ENCODE data around the gene MMEL1.

Gene MMEL1

DNA sequence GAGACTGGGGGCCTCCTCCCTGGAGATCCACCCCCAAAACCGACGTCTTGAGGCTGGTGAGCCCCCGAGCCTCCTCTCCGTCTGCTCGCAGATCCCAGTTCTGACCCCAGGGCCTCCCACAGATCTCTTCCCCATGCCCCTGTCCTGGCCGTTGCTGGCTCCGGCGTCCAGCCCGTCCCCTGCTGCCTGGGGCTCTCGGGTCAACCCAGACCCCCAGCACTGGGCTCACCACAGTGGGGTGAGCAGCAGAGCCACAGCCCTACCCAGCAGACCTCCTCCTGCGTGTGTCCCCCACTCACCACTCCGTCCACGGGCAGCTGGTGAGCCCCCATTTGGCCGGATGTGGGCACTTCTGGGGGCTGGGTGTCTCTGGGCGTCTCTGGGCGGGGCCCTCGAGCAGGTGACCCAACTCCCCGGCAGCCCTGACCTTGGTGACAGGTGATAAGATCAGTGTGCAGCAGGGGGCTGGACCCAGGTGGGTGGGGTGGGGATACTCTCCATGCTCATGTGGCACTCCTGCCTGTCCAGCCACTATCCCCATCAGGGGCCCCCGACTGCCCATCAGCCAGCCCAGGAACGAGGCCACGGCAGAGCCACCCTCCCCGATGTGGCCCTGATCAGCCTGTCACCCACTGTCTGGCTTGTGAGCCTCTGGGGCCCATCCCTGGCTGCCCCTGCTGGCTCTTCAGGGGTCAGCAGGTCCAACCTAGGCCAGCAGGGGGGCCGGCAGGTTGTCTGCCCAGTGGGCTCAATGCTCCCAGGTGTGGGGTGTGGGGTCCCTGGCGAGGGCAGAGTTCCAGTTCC is 75.9 kb downstream of the MMEL1 start:
- TF ChIP-seq, protein P1, sequence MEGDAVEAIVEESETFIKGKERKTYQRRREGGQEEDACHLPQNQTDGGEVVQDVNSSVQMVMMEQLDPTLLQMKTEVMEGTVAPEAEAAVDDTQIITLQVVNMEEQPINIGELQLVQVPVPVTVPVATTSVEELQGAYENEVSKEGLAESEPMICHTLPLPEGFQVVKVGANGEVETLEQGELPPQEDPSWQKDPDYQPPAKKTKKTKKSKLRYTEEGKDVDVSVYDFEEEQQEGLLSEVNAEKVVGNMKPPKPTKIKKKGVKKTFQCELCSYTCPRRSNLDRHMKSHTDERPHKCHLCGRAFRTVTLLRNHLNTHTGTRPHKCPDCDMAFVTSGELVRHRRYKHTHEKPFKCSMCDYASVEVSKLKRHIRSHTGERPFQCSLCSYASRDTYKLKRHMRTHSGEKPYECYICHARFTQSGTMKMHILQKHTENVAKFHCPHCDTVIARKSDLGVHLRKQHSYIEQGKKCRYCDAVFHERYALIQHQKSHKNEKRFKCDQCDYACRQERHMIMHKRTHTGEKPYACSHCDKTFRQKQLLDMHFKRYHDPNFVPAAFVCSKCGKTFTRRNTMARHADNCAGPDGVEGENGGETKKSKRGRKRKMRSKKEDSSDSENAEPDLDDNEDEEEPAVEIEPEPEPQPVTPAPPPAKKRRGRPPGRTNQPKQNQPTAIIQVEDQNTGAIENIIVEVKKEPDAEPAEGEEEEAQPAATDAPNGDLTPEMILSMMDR (IDR thresholded peaks at IDR 0.05): no peak

DNA sequence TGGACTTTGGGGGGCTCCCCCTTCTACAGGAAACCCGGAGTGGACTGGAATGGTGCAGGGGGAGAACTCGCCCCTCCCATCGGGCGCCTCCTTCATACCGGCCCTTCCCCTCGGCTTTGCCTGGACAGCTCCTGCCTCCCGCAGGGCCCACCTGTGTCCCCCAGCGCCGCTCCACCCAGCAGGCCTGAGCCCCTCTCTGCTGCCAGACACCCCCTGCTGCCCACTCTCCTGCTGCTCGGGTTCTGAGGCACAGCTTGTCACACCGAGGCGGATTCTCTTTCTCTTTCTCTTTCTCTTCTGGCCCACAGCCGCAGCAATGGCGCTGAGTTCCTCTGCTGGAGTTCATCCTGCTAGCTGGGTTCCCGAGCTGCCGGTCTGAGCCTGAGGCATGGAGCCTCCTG is 76.5 kb downstream of the MMEL1 start, which contains the start of gene TNFRSF14:
Gene TNFRSF14, plus strand, starts transcription at position 95 of the 401 bp plus-strand sequence. Its CDS starts 294 bp downstream, at position 389.
- TF ChIP-seq, protein P1 (IDR thresholded peaks at IDR 0.05): no peak

DNA sequence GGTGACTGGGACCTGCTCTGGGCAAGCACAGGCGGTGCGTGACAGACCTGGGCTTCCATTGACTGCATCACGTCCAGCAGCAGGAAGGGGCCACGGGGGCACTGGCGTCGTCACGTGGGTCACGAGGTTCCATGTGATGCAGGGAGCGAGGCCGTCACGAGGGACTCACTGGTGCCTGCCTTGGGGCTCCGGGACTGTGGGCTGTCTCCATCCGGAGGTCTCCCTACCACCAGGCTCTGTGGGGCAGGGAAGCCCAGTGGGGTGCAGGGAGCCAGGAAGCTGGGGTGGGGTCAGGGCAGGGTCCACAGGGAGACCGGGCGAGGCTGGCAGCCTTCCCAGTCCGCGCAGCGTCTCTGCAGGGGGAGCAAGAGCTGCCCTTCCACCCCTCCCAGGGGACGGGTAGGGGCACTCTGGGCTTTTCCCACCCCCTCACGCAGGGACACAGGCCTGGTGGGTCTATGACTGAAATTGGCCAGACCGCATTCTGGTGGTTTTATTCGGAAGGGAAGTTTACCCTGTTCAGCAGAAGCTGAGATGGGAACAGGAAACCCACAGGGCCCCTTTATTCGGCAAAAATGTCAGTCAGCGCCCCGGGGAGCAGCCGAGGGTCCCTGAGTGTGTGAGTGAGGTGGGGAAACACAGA is 77.1 kb downstream of the MMEL1 start:
- TF ChIP-seq, protein P1 (IDR thresholded peaks at IDR 0.05): no peak

DNA sequence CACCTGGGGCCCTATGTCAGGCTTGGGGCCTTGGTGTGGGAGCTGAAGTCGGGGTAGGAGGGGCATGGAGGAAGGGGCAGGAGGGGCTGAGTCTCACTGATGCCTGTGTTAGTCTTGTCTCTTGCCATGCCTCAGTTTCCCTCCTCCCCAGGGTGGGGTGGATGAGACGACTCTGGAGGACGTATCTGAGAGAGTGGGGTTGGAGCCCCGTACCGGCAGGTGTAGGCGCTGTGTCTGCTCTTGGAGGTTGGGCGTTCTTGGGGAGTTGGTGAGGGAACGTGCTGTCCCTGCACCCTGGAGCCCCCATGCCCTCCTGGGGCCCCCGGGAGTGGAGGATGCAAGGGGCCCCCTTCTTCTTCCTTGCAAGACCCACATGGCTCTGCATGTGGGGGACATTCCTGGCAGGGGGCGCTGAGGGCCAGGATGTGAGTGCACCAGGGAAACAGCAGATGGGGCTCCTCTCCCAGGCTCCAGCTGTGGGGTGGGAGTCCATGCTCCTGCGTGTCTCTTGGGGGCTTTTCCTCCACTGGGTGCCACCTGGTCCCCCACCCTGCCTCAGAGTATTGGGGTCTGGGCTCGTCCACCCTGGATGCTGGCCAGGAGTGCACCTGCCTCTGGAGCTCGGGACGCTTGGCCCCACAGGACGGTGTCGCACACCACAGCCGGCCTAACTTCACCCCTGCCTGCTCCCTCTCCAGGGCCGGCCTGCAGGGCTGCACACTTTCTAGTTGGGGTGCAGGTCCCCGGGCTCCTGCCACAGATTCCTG is 78.0 kb downstream of the MMEL1 start:
- TF ChIP-seq, protein P1 (IDR thresholded peaks at IDR 0.05): no peak

DNA sequence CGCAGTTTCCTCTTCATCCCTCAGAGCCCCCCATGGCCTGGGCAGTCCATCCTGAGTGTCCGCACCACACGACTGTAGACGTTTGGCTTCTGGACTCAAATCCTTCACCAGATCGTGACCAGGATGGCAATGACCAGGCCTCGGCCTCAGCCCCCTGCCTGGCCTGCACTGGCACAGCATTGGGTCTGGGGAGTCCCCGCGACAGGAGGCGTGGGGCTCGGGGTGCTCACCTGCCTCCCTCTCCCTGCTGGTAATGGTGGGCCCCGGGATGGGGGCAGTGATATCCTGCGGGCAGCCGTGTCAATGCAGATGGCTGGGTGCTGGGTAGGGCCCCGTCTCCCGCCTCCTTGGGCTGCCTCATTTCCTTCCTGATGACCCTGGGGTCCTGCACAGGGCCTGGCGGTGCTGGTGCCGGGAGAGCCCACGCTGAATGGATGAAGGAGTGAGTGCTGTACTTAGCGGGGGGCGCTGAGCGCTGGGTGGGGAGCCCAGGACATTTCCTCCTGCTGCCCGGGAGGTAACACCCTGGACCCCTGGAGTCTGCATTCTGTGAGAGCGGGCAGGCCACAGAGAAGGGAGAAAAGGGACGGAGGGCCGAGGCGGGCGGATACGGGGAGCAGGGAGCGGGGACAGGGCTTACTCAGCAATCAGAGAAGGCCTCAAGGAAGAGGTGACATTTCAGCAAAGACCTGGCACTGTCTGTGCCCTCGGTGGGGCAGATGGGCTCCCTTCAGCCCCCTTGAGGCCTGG is 78.8 kb downstream of the MMEL1 start:
- TF ChIP-seq, protein P1 (IDR thresholded peaks at IDR 0.05): no peak

DNA sequence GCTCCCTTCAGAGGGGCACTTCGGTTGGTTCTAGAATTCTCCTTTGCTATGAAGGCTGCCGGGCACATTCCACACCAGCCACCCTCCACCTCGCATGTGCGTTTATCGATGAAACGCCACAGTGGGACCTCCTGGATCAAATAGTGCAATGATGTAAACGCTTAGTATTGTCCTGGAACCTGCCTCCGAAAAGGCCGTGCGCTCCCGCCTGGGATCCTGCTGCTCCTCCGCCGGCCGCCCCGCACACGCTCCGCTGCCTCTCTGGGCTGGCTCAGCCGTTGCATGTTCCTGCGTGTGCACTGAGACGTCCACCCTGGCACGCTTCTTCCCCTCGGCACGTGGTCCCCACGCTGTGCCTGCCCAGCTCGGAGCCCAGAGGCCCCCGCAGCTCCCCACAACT is 80.6 kb downstream of the MMEL1 start:
- TF ChIP-seq, protein P1 (IDR thresholded peaks at IDR 0.05): no peak

DNA sequence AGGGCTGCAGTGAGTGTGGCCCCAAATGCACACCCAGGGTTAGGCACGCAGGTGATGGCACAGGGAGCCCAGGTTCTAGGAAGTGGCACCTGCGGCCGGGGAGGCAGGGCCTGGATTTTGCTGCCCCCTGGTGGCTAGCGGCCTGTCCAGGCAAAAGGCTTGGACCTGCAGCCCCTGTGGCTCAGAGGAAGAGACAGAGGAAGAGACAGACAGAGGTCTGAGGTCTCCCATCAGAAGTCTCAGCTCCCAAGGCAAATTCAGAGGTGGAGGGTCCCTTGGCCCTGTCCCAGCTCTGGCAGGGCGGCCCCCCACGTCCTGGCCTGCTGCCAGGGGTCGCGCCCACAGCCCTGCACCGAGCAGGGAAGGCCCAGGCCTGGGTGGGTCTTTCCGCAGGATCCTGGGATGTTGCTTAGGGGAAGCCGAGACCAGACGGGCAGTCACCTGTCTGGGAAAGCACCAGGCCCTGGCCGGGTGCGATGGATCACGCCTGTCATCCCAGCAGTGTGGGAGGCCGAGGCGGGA is 84.7 kb downstream of the MMEL1 start:
- TF ChIP-seq, protein P1 (IDR thresholded peaks at IDR 0.05): peak; percentile 96
